Fibroblast of skin of back (primary cell): ENCODE data around the gene CHAC1. TPM values are rescaled to one million over a fixed set of nuclear protein-coding genes. Genes with fewer than 3 reads are reported as not detected.

Source experiments
- DNase-seq: peaks from one replicate; pipeline ENCODE4 v3.0.0-alpha.2; 2013
- polyA plus RNA-seq, 2 experiments: library from polyadenylated mRNA; unstranded; fragments of 120-200 nt; gene quantifications; one replicate each; pipeline ENCODE4 v1.2.1, GENCODE V29; 2013; ENCODE audit not compliant: insufficient read length in 2 of 2

CHAC1 gene
- 86.0 TPM for polyA plus RNA-seq (2013, experiment 1 of 2; ENCODE audit: insufficient read length)
- 27.5 TPM for polyA plus RNA-seq (2013, experiment 2 of 2; ENCODE audit: insufficient read length)

DNA sequence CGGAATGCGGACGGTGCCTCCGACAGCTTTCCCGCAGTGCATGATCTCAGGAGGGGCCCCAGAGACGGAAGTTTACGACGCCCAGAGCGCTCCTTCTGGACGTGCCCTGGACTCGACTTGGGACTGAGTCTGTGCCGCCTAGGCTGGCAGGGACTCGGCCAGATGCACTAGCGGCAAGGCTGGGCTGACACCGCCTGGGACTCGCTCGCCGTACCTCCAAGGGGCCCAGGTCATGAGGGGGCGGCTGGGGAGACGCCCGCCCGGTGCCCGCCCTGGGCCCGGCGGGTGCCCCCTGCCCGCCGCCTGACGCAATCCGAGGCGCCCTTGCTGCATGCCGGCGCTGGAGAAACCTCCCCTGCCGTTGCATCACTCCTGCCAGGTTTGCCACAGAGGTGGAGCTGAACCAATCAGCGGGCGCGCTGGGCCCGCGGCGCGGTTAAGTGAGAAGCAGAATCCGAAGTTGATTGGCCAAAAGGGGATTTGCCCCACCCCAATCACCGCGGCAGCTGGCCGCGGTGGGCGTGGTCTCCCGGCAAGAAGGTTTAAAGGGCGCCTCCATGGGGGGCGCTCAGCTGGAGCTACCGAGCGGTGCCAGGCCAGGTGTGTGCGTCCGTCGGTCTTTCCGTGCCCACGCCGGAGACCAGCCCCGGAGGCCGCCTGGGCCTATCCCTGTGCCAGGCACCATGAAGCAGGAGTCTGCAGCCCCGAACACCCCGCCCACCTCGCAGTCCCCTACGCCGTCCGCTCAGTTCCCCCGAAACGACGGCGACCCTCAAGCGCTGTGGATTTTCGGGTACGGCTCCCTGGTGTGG lies at the start of gene CHAC1:
CHAC1 (plus strand) TSS at position 571 of the 812 bp plus-strand sequence; CDS start at position 684, 113 bp downstream.
- DNase-seq, result peak; percentile 98

GRCh38 chr15:40904552-40905201 lies 48.6 kb upstream of the CHAC1 start:
- no peak for DNase-seq

- peak; percentile 88 for DNase-seq
Observed at GRCh38 chr15:40906091-40906990, 46.9 kb upstream of the CHAC1 start.

- no peak for DNase-seq
Observed at GRCh38 chr15:40906991-40907802, 46.1 kb upstream of the CHAC1 start.

GRCh38 chr15:40908095-40908494 lies 45.2 kb upstream of the CHAC1 start:
- no peak for DNase-seq

DNA sequence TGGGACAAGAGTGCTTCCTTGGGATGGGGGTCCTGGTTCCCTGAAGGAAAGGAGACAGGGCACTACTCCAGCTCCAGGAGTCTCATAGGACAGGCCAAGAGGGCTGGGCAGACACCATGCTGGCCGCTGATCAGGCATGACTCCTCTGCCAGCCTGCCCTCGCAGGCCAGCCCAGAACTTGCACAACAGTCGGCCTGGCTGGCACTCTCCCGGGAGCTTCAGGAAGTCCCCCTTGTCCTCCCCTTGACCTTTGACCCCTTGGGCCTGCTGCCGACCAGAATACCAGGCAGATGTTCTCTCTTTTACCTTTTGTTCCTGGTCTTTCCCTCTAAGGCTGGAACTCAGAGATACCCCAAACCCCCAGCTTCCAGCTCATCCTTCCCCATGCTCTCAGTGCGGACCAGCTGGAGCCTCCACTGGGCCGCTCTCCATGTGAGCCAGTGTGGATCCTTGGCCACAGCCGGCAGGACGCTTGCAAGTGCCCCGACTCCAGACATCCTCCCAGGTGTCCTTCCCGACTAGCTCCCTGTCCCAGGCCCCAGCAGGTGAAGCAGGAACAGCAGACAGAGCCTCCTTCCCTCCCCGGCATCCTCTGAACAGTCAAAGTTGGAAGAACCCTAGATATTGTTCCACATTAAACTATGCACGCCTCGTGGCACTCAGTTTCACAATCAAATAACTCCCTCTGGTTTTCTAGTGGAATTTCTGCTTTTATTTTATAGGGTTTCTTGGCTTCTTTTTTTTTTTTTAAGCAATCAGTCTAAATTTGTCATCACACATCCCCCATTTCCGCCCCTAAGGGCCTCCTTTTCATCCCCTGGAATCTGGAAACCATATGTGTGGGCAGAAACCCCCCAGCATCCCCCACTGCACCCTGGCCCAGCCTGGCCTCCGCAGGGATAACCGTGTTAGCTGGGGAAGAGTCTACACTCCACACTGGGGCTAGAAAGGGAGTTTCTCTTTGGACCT lies 43.3 kb upstream of the CHAC1 start:
- DNase-seq, result peak; percentile 36

DNA sequence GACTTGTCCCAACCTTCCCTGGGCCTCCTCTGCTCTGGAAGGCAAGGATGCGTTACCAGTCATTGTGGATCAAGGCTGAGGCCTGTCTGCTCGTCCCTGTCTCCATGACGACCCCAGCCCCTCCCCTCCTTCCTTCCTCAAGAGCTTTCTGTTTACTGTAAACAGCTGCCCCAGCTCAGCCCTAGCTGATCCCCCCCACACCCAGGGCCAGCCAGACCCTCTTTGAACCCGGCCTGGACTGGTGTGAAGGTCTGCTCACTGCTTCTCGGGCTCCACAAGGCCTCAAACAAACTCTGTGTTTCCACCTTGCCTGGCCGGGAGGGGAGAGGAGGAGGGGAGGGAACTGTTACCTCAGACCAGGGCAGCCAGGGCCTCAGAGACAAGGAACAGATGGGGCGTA lies 42.1 kb upstream of the CHAC1 start:
- no peak for DNase-seq

- DNase-seq, result no peak
Observed at GRCh38 chr15:40911693-40912092, 41.6 kb upstream of the CHAC1 start.

DNA sequence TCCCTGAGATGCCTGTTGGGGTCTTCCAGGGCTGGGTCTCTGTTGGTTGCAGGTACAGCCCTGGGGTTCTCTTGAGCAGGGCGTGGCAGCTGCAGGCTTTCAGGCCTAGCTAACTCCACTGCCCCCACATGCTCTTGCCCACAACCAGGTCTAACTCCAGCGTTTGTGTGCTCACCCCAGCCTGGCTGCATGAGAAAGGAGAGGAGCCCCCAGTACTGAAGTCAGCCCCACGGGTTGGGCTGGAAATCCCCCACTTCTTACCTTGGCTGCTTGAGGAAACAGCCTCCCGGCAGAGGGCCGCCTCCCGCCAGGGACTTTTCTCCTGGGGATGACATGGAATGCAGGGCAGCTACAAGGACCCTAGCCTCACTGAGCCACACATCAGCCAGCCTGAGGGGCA lies 40.8 kb upstream of the CHAC1 start:
- no peak for DNase-seq

- no peak for DNase-seq
Observed at GRCh38 chr15:40914013-40914412, 39.3 kb upstream of the CHAC1 start.

- no peak for DNase-seq
Observed at GRCh38 chr15:40914486-40914885, 38.8 kb upstream of the CHAC1 start.

GRCh38 chr15:40915116-40915661 lies 38.1 kb upstream of the CHAC1 start:
- no peak for DNase-seq

GRCh38 chr15:40915679-40916078 lies 37.6 kb upstream of the CHAC1 start:
- DNase-seq, result no peak

DNA sequence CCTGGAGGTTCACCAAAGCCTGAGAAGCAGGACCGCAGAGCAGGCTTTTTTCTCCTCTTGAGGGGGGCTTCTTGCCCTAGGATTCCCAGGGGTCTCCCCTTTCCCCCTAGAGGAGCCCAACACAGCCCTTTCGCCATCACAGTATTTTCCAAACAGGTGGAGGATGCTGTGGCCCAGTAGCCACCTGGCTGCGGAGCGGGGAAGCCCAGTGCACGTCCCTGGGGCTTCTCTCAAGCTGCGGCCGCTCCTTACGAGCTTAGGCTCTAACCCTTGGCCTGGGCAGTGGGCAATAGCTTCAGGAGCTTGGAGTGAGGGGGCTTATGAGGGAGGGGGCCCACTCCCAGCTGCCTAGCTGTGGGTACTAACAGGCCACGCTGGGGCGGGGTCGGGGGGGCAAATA lies 35.7 kb upstream of the CHAC1 start:
- DNase-seq, result no peak

- no peak for DNase-seq
Observed at GRCh38 chr15:40918146-40918798, 35.0 kb upstream of the CHAC1 start.

GRCh38 chr15:40918799-40919392 lies 34.4 kb upstream of the CHAC1 start:
- DNase-seq, result no peak

- DNase-seq, result no peak
Observed at GRCh38 chr15:40921949-40922607, 31.2 kb upstream of the CHAC1 start.

DNA sequence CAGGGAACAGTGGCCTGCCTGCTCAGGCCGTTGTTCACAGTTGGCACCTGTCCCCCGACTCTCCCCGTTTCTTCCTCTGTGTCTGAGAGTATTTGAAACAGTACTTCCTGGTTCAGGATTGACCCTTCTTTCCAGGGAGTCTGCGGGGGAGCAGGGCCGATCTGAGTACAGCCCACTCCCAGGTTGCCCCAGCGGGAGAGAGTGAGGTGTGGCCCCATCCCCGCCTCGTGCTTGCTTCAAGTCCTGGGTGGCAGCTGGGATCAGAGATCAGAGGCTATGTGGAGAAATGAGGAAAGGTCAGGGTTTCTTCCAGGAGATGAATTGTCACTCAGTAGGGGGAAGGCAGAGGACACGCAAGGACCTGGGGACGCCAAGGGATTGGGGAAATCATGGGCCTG lies 30.7 kb upstream of the CHAC1 start:
- DNase-seq, result no peak

DNA sequence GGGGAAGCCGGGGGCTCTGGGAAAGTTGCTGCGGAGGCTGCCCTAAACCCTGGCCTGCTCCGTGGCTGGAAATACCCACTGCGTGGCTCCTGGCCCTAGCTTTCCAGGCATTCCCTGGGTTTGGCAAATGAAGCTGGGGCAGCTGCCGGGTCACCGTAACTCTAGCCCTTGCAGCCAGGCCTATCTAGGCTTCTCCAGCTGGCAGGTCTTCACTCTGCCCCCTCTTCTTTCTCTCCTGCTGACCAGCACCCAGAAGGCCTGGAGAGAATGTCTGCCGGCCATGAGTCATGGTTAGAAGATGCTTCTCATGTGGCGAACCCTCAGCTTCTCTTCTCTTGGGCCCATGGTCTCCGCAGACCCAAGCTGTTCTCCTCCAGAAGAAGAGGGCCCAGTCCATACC lies 29.7 kb upstream of the CHAC1 start:
- DNase-seq, result no peak
